Measurements from ENCODE around the gene EML6.

Gene EML6

GRCh38 chr2:54708584-54709335 lies 14.7 kb upstream of the EML6 start:
- no peaks in the 10 kb centered on the region for H3K27me3 ChIP-seq (ENCODE audit: insufficient read depth, low read depth, severe bottlenecking)
- H3K9me3 ChIP-seq (ENCODE audit: severe bottlenecking), result no peaks in the 10 kb centered on the region
- H3K4me3 ChIP-seq (ENCODE audit: low read depth, low read length), result peak overlapping the region; percentile 54
- 0 out of 2 replicates have a peak, but pooled peaks have one; percentile 7 for TF ChIP-seq CTCF (IDR thresholded peaks at IDR 0.05; ENCODE audit: low read depth, low read length)
- peak; percentile 61 for DNase-seq
- no peaks in the 10 kb centered on the region for H3K36me3 ChIP-seq
- H3K27ac ChIP-seq, result no peak overlapping the region

- Histone ChIP-seq H3K27ac (no peak overlapping the region), H3K4me3 (ENCODE audit: low read depth, low read length) (no peak overlapping the region), H3K36me3 (no peaks in the 10 kb centered on the region), H3K27me3 (ENCODE audit: insufficient read depth, low read depth, severe bottlenecking) (no peaks in the 10 kb centered on the region), H3K9me3 (ENCODE audit: severe bottlenecking) (no peaks in the 10 kb centered on the region)
- TF ChIP-seq CTCF (IDR thresholded peaks at IDR 0.05; ENCODE audit: low read depth, low read length), result no peak
- no peak for DNase-seq
Observed at GRCh38 chr2:54709336-54709809, 14.1 kb upstream of the EML6 start.

- H3K4me3 ChIP-seq (ENCODE audit: low read depth, low read length), result no peak overlapping the region
- no peak for DNase-seq
- H3K36me3 ChIP-seq, result no peaks in the 10 kb centered on the region
- H3K27me3 ChIP-seq (ENCODE audit: insufficient read depth, low read depth, severe bottlenecking), result no peaks in the 10 kb centered on the region
- H3K27ac ChIP-seq, result no peak overlapping the region
- TF ChIP-seq CTCF (IDR thresholded peaks at IDR 0.05; ENCODE audit: low read depth, low read length), result no peak
- H3K9me3 ChIP-seq (ENCODE audit: severe bottlenecking), result no peaks in the 10 kb centered on the region
Observed at GRCh38 chr2:54710216-54710615, 13.2 kb upstream of the EML6 start.

GRCh38 chr2:54712516-54712915 lies 10.9 kb upstream of the EML6 start:
- Histone ChIP-seq H3K27ac (no peak overlapping the region), H3K27me3 (ENCODE audit: insufficient read depth, low read depth, severe bottlenecking) (no peaks in the 10 kb centered on the region), H3K9me3 (ENCODE audit: severe bottlenecking) (no peaks in the 10 kb centered on the region), H3K36me3 (no peaks in the 10 kb centered on the region), H3K4me3 (ENCODE audit: low read depth, low read length) (no peak overlapping the region)
- no peak for TF ChIP-seq CTCF (IDR thresholded peaks at IDR 0.05; ENCODE audit: low read depth, low read length)
- DNase-seq, result no peak

- no peaks in the 10 kb centered on the region for H3K36me3 ChIP-seq
- no peak for TF ChIP-seq CTCF (IDR thresholded peaks at IDR 0.05; ENCODE audit: low read depth, low read length)
- no peaks in the 10 kb centered on the region for H3K27me3 ChIP-seq (ENCODE audit: insufficient read depth, low read depth, severe bottlenecking)
- no peak overlapping the region for H3K27ac ChIP-seq
- no peak overlapping the region for H3K4me3 ChIP-seq (ENCODE audit: low read depth, low read length)
- H3K9me3 ChIP-seq (ENCODE audit: severe bottlenecking), result no peaks in the 10 kb centered on the region
- no peak for DNase-seq
Observed at GRCh38 chr2:54714996-54715395, 8.5 kb upstream of the EML6 start.

- TF ChIP-seq CTCF (IDR thresholded peaks at IDR 0.05; ENCODE audit: low read depth, low read length), result no peak
- H3K4me3 ChIP-seq (ENCODE audit: low read depth, low read length), result no peak overlapping the region
- H3K27ac ChIP-seq, result no peak overlapping the region
- no peaks in the 10 kb centered on the region for H3K36me3 ChIP-seq
- no peaks in the 10 kb centered on the region for H3K27me3 ChIP-seq (ENCODE audit: insufficient read depth, low read depth, severe bottlenecking)
- DNase-seq, result no peak
- H3K9me3 ChIP-seq (ENCODE audit: severe bottlenecking), result no peaks in the 10 kb centered on the region
Observed at GRCh38 chr2:54716375-54716774, 7.1 kb upstream of the EML6 start.
